IMR-90 (cell line): ENCODE results near the gene RPS6KA3. TPM values are rescaled to one million over a fixed set of nuclear protein-coding genes. Genes with fewer than 3 reads are reported as not detected.
A peak's percentile ranks its signal among the peaks of the same experiment; 100 is the strongest.

ENCODE experiments used
- ATAC-seq: fragments of 200-7000 bp; cut with Tn5 transposase; 2 replicates; pipeline ENCODE4 v1.9.1; 2020; ENCODE audit warnings: low read depth, mild to moderate bottlenecking, moderate library complexity
- Bru-seq: library from RNA; stranded (reverse); fragments of 400-500 nt; gene quantifications from one replicate; lab custom pipeline; 2021; lab: Mats Ljungman, UMichigan
- BruChase-seq, 2 experiments: library from RNA; stranded (reverse); fragments of 400-500 nt; gene quantifications; one replicate each; lab custom pipeline; 2021; lab: Mats Ljungman, UMichigan
- BruUV-seq: library from RNA; stranded (reverse); fragments of 400-500 nt; replicated peaks from 2 replicates; lab custom pipeline; 2021; lab: Mats Ljungman, UMichigan
- CTCF ChIA-PET: fragments of 300-600 bp; formaldehyde crosslinking; extraction: SDS; loops from one replicate; lab custom pipeline; 2021; ENCODE audit warnings: antibody characterized with exemption; lab: Yijun Ruan, JAX
- POLR2A ChIA-PET: fragments of 300-600 bp; sonication (Branson Sonifier 250); formaldehyde crosslinking; loops from one replicate; lab custom pipeline; 2022; ENCODE audit warnings: antibody characterized with exemption; ENCODE audit not compliant: unreplicated experiment; lab: Charles Lee
- DNase-seq: peaks from one replicate; pipeline ENCODE4 v3.0.0; 2013
- H2AFZ ChIP-seq: replicated peaks from 2 replicates; pipeline ENCODE3; 2013; ENCODE audit warnings: low read length, mild to moderate bottlenecking; ENCODE audit not compliant: poor library complexity
- H2AK5ac ChIP-seq: 2 replicates; pipeline ENCODE4 v1.6.1; 2013; ENCODE audit warnings: low read depth, low read length, inconsistent platforms
- H2AK9ac ChIP-seq: replicated peaks from 2 replicates; pipeline ENCODE3; 2013; ENCODE audit warnings: mild to moderate bottlenecking, low read depth, low read length, moderate library complexity; ENCODE audit not compliant: poor library complexity
- H2BK120ac ChIP-seq: 2 replicates; pipeline ENCODE4 v1.6.1; 2013; ENCODE audit warnings: low read depth, low read length, inconsistent platforms
- H2BK15ac ChIP-seq: 3 replicates; pipeline ENCODE4 v1.6.1; 2013; ENCODE audit warnings: low read depth, low read length, inconsistent platforms
- H2BK20ac ChIP-seq: 2 replicates; pipeline ENCODE4 v1.6.1; 2013; ENCODE audit warnings: low read depth, mild to moderate bottlenecking, inconsistent platforms, low read length, moderate library complexity
- H2BK5ac ChIP-seq: 2 replicates; pipeline ENCODE4 v1.6.1; 2013; ENCODE audit warnings: mild to moderate bottlenecking, low read depth, low read length, inconsistent platforms; ENCODE audit not compliant: poor library complexity, severe bottlenecking
- H3K14ac ChIP-seq: replicated peaks from 2 replicates; pipeline ENCODE4 v1.6.1; 2013; ENCODE audit warnings: low read depth, low read length, inconsistent platforms
- H3K18ac ChIP-seq: 2 replicates; pipeline ENCODE4 v1.6.1; 2013; ENCODE audit warnings: low read depth, low read length, control low read depth
- H3K23ac ChIP-seq: 2 replicates; pipeline ENCODE4 v1.6.1; 2013; ENCODE audit warnings: low read depth, low read length, inconsistent platforms
- H3K27ac ChIP-seq: 2 replicates; pipeline ENCODE4 v1.5.1; 2013; ENCODE audit warnings: mild to moderate bottlenecking, control low read depth, low read length; ENCODE audit not compliant: insufficient read depth
- H3K27me3 ChIP-seq: 2 replicates; pipeline ENCODE4 v1.6.1; 2013; ENCODE audit warnings: low read length; ENCODE audit not compliant: control insufficient read depth, insufficient read depth
- H3K36me3 ChIP-seq: 2 replicates; pipeline ENCODE4 v1.6.1; 2013; ENCODE audit warnings: low read length, mixed read lengths; ENCODE audit not compliant: control insufficient read depth, insufficient read depth
- H3K4ac ChIP-seq: 2 replicates; pipeline ENCODE4 v1.6.1; 2013; ENCODE audit warnings: low read depth, low read length, inconsistent platforms
- H3K4me1 ChIP-seq: 2 replicates; pipeline ENCODE4 v1.6.1; 2013; ENCODE audit warnings: low read length, mixed read lengths; ENCODE audit not compliant: control insufficient read depth, insufficient read depth
- H3K4me2 ChIP-seq: 2 replicates; pipeline ENCODE4 v1.6.1; 2013; ENCODE audit warnings: low read depth, mild to moderate bottlenecking, control low read depth, low read length, moderate library complexity
- H3K4me3 ChIP-seq: 2 replicates; pipeline ENCODE4 v1.5.1; 2013; ENCODE audit warnings: low read depth, mild to moderate bottlenecking, control low read depth, low read length, moderate library complexity; ENCODE audit not compliant: insufficient read depth
- H3K56ac ChIP-seq: 2 replicates; pipeline ENCODE4 v1.6.1; 2013; ENCODE audit warnings: low read length, inconsistent platforms; ENCODE audit not compliant: insufficient read depth; ENCODE audit errors: extremely low read depth
- H3K79me1 ChIP-seq, 2 experiments: 2 replicates each; pipeline ENCODE4 v1.6.1; 2013; ENCODE audit warnings: low read length in 2 of 2, inconsistent platforms in 1 of 2, low read depth in 1 of 2
- H3K9ac ChIP-seq: 2 replicates; pipeline ENCODE4 v1.6.1; 2013; ENCODE audit warnings: low read depth, low read length, control low read depth
- H3K9me1 ChIP-seq: 2 replicates; pipeline ENCODE4 v1.6.1; 2013; ENCODE audit warnings: low read length, inconsistent platforms; ENCODE audit not compliant: insufficient read depth
- H3K9me3 ChIP-seq: 2 replicates; pipeline ENCODE4 v1.6.1; 2013; ENCODE audit warnings: low read length; ENCODE audit not compliant: control insufficient read depth, insufficient read depth
- H4K20me1 ChIP-seq: 2 replicates; pipeline ENCODE4 v1.6.1; 2013; ENCODE audit warnings: low read length, inconsistent platforms; ENCODE audit not compliant: insufficient read depth
- H4K5ac ChIP-seq: 2 replicates; pipeline ENCODE4 v1.6.1; 2013; ENCODE audit warnings: mild to moderate bottlenecking, low read depth, low read length, control low read depth
- H4K8ac ChIP-seq, 2 experiments: 2 replicates each; pipeline ENCODE4 v1.6.1; 2013; ENCODE audit warnings: low read depth in 2 of 2, low read length in 2 of 2, control low read depth in 1 of 2, inconsistent platforms in 1 of 2
- H4K91ac ChIP-seq: 2 replicates; pipeline ENCODE4 v1.6.1; 2013; ENCODE audit warnings: low read depth, low read length, inconsistent platforms; ENCODE audit not compliant: insufficient read depth
- BHLHE40 ChIP-seq: fragments of 150-350 bp; IDR thresholded peaks from 2 replicates; pipeline ENCODE4 v1.6.1; 2016; ENCODE audit warnings: mild to moderate bottlenecking, low read depth, low read length
- CHD1 ChIP-seq: IDR thresholded peaks from 2 replicates; pipeline ENCODE4 v1.6.1; 2012; ENCODE audit warnings: low read depth, low read length, improper control_type of control experiment
- ELK1 ChIP-seq: fragments of 150-350 bp; IDR thresholded peaks from 2 replicates; pipeline ENCODE4 v1.6.1; 2016; ENCODE audit warnings: low read depth, mild to moderate bottlenecking, low read length, moderate library complexity, borderline replicate concordance
- MAFK ChIP-seq: IDR thresholded peaks from 2 replicates; pipeline ENCODE4 v1.6.1; 2012; ENCODE audit warnings: low read depth, low read length, improper control_type of control experiment
- MAZ ChIP-seq: IDR thresholded peaks from 2 replicates; pipeline ENCODE4 v1.6.1; 2012; ENCODE audit warnings: low read depth, mild to moderate bottlenecking, low read length, improper control_type of control experiment, moderate library complexity, borderline replicate concordance
- NFE2L2 ChIP-seq: fragments of 150-350 bp; IDR thresholded peaks from 2 replicates; pipeline ENCODE4 v1.6.1; 2016; ENCODE audit warnings: low read depth, mild to moderate bottlenecking, low read length
- POLR2A ChIP-seq: IDR thresholded peaks from 2 replicates; pipeline ENCODE4 v1.6.1; 2012; ENCODE audit warnings: mild to moderate bottlenecking, low read depth, low read length
- RAD21 ChIP-seq: IDR thresholded peaks from 2 replicates; pipeline ENCODE4 v1.6.1; 2012; ENCODE audit warnings: low read length, improper control_type of control experiment
- RCOR1 ChIP-seq: IDR thresholded peaks from 2 replicates; pipeline ENCODE4 v1.6.1; 2012; ENCODE audit warnings: mild to moderate bottlenecking, low read length, improper control_type of control experiment; ENCODE audit not compliant: insufficient replicate concordance
- RFX5 ChIP-seq: IDR thresholded peaks from 2 replicates; pipeline ENCODE4 v1.8.0; 2012; ENCODE audit warnings: low read depth, mild to moderate bottlenecking, low read length, moderate library complexity
- USF2 ChIP-seq: fragments of 150-350 bp; IDR thresholded peaks from 2 replicates; pipeline ENCODE4 v1.6.1; 2017; ENCODE audit warnings: mild to moderate bottlenecking, antibody characterized with exemption, low read length, low read depth
- WGBS, 2 experiments: methylation state at CpG; one replicate each; pipeline versions ENCODE4 v1.1.5 to v1.1.7; 2013; ENCODE audit warnings: missing lambda C conversion rate in 2 of 2; ENCODE audit not compliant: insufficient read length in 1 of 2; ENCODE audit errors: extremely low coverage in 2 of 2; 5-methylcytosine and 5-hydroxymethylcytosine counted together
- dilution Hi-C: fragments of 300-500 bp; cut with HindIII; formaldehyde crosslinking; loops from one replicate; pipeline ENCODE4 v1.14.3; 2018; ENCODE audit warnings: low sequenced_read_pairs; ENCODE audit not compliant: unreplicated experiment
- in situ Hi-C: fragments of 300-500 bp; cut with MboI; formaldehyde crosslinking; loops from 3 replicates; pipeline ENCODE4 v1.14.3; 2019; ENCODE audit warnings: low sequenced_read_pairs, inconsistent platforms, mixed read lengths
- intact Hi-C: fragments of 100-400 bp; cut with micrococcal nuclease; formaldehyde crosslinking; loops from 2 replicates; pipeline ENCODE4 v1.10.0; 2022
- long read RNA-seq: library from polyadenylated mRNA; unstranded; transcript quantifications from one replicate; pipeline ENCODE4 v2.0.0, GENCODE V29; 2021; ENCODE audit not compliant: unreplicated experiment
- polyA plus RNA-seq, 3 experiments: library from polyadenylated mRNA; depleted of rRNA; stranded (reverse); fragments of >200 nt; gene quantifications; 2 replicates each; pipeline ENCODE4 v1.2.3, GENCODE V29; 2012; ENCODE audit warnings: low replicate concordance in 1 of 3
- total RNA-seq: library from RNA; depleted of rRNA; stranded (reverse); fragments of >200 nt; gene quantifications from 2 replicates; pipeline ENCODE4 v1.2.3, GENCODE V29; 2012; rRNA removed

The RPS6KA3 gene
- total RNA-seq, result 43.9 and 51.1 TPM in 2 replicates
- polyA plus RNA-seq (2012; rRNA removed), result 17.2 and 20.8 TPM in 2 replicates
- 4.6 and 6.2 TPM in 2 replicates for polyA plus RNA-seq (2012; cell fraction: cytosol; rRNA removed)
- 2.7 and 16.8 TPM in 2 replicates for polyA plus RNA-seq (2012; cell fraction: nucleus; rRNA removed; ENCODE audit: low replicate concordance)
- percentile 80 among the genes with signal in this experiment for Bru-seq, nascent RNA
- BruChase-seq, experiment 1, labeled RNA remaining after a 6-hour chase, result percentile 82 among the genes with signal in this experiment
- BruChase-seq, experiment 2, labeled RNA remaining after a 2-hour chase, result percentile 80 among the genes with signal in this experiment
- long read RNA-seq, full-length matches to known transcripts, result 60 of 90 reads
- long read RNA-seq, partial matches to known transcripts, result 3 of 90 reads
- long read RNA-seq, other reads (novel, unspliced or antisense), result 27 of 90 reads

GRCh38 chrX:20266810-20267606, at the start of gene RPS6KA3:
RPS6KA3 (minus strand) TSS chrX:20266909; CDS start chrX:20266632, 277 bp downstream.
- H3K14ac ChIP-seq, result peak within 1 kb of the TSS; percentile 43
- TF ChIP-seq RAD21, result no peak
- no peak for TF ChIP-seq RCOR1
- TF ChIP-seq RFX5, result no peak
- TF ChIP-seq BHLHE40, result no peak
- no peak for TF ChIP-seq CHD1
- TF ChIP-seq NFE2L2, result no peak
- 0 out of 2 replicates have a peak, but pooled peaks have one; percentile 4 for TF ChIP-seq USF2
- TF ChIP-seq ELK1, result no peak
- TF ChIP-seq MAFK, result no peak
- peak; percentile 70 for TF ChIP-seq MAZ
- peak; percentile 59 for TF ChIP-seq POLR2A
- peak within 1 kb of the TSS; percentile 77 for H3K4ac ChIP-seq
- no peak within 1 kb of the TSS for H4K5ac ChIP-seq
- peak within 1 kb of the TSS; percentile 85 for H3K18ac ChIP-seq
- ATAC-seq (peak; percentile 90), DNase-seq (peak; percentile 79)
- H3K56ac ChIP-seq, result peak within 1 kb of the TSS; percentile 54
- no peaks in the 10 kb centered on the region for H3K4me1 ChIP-seq
- peak within 1 kb of the TSS; percentile 95 for H2AFZ ChIP-seq
- H3K9me1 ChIP-seq, result peaks cover under 1% of the 10 kb centered on the region; the same call in 1 of the 2 replicates
- H2AK5ac ChIP-seq, result peak within 1 kb of the TSS; percentile 69; the same call in 1 of the 2 replicates
- peaks cover 24% of the 10 kb centered on the region; the same call in 1 of the 2 replicates for H4K20me1 ChIP-seq
- peak within 1 kb of the TSS; percentile 51 for H4K91ac ChIP-seq
- peak within 1 kb of the TSS; percentile 90 for H2AK9ac ChIP-seq
- no peaks in the 10 kb centered on the region for H3K36me3 ChIP-seq
- peak within 1 kb of the TSS; percentile 71 to 88; a peak in 3 of 4 replicates for H4K8ac ChIP-seq
- H2BK120ac ChIP-seq, result peak within 1 kb of the TSS; percentile 57
- ChIA-PET CTCF (interaction anchor here (0.6 kb wide), 1 partner anchor 10 kb away, joined by 3 read pairs; no protein-coding TSS in a partner anchor), POLR2A (no interaction called here)
- H3K23ac ChIP-seq, result peak within 1 kb of the TSS; percentile 64
- H3K4me2 ChIP-seq, result peak within 1 kb of the TSS; percentile 68
- peak within 1 kb of the TSS; percentile 60 for H2BK5ac ChIP-seq
- no TSS peak for BruUV-seq
- dilution Hi-C loops (no loop called here), in situ Hi-C loops (loop anchor here (25.0 kb wide), 1 partner anchor 1470 kb away; no protein-coding TSS in a partner anchor), intact Hi-C loops (loop anchor here (5.0 kb wide), 1 partner anchor 255 kb away; no protein-coding TSS in a partner anchor)
- no peaks in the 10 kb centered on the region for H3K9me3 ChIP-seq
- no peak within 1 kb of the TSS for H2BK20ac ChIP-seq
- H3K4me3 ChIP-seq, result peak within 1 kb of the TSS; percentile 95
- H3K79me1 ChIP-seq, result peaks cover 0 to under 1% of the 10 kb centered on the region in 2 experiments; a peak in 1 of 4 replicates
- peak within 1 kb of the TSS; percentile 76 for H3K27ac ChIP-seq
- H3K27me3 ChIP-seq, result no peaks in the 10 kb centered on the region
- WGBS, 2 experiments, result 26% methylated on average over 11 of the region's 77 CpGs; no CpG with 5 or more reads in 1 of the 2 experiments
- H3K9ac ChIP-seq, result peak within 1 kb of the TSS; percentile 98
- H2BK15ac ChIP-seq, result peak within 1 kb of the TSS; percentile 59; the same call in 1 of the 3 replicates
